HG03135 (cell line): ENCODE data around the gene HRH4.

ENCODE experiments used
- ATAC-seq: cut with Tn5 transposase; IDR thresholded peaks from one replicate; pipeline ENCODE4 v1.9.1; 2021; ENCODE audit warnings: mild to moderate bottlenecking, moderate library complexity; ENCODE audit not compliant: unreplicated experiment

The HRH4 gene

GRCh38 chr18:24502667-24503523 lies 42.5 kb downstream of the HRH4 start:
- ATAC-seq: no peak

- no peak for ATAC-seq
These were observed 44.0 kb downstream of the HRH4 start for GRCh38 chr18:24504401-24504800.

GRCh38 chr18:24506175-24506574 lies 45.7 kb downstream of the HRH4 start:
- no peak for ATAC-seq

- ATAC-seq: no peak
These were observed 49.0 kb downstream of the HRH4 start for GRCh38 chr18:24509435-24509834.

GRCh38 chr18:24514439-24514838 lies 54.0 kb downstream of the HRH4 start:
- ATAC-seq: peak; percentile 77

- ATAC-seq: no peak
These were observed 55.3 kb downstream of the HRH4 start for GRCh38 chr18:24515721-24516120.

- no peak for ATAC-seq
These were observed 55.8 kb downstream of the HRH4 start for GRCh38 chr18:24516261-24516660.

GRCh38 chr18:24517554-24517953 lies 57.1 kb downstream of the HRH4 start:
- ATAC-seq: no peak

GRCh38 chr18:24518596-24518995 lies 58.2 kb downstream of the HRH4 start:
- no peak for ATAC-seq
